Mesothelial cell of epicardium (in vitro differentiated cells): ENCODE results near the gene ABCA2. TPM values are rescaled to one million over a fixed set of nuclear protein-coding genes. Genes with fewer than 3 reads are reported as not detected.
A peak's percentile ranks its signal among the peaks of the same experiment; 100 is the strongest.

Experiments
- DNase-seq, 2 experiments: peaks; one replicate each; pipeline ENCODE4 v3.0.0; 2021; ENCODE audit warnings: low spot score in 2 of 2; ENCODE audit not compliant: unreplicated experiment in 2 of 2
- H3K27ac Mint-ChIP-seq: 2 replicates; pipeline ENCODE4 v1.8.0; 2021; ENCODE audit warnings: mixed read lengths
- H3K27me3 Mint-ChIP-seq: 2 replicates; pipeline ENCODE4 v1.8.0; 2021; ENCODE audit warnings: low read depth, mixed read lengths
- H3K36me3 Mint-ChIP-seq: 2 replicates; pipeline ENCODE4 v1.8.0; 2021; ENCODE audit warnings: mixed read lengths
- H3K4me1 Mint-ChIP-seq: 2 replicates; pipeline ENCODE4 v1.8.0; 2021; ENCODE audit warnings: mixed read lengths
- H3K4me3 Mint-ChIP-seq: 2 replicates; pipeline ENCODE4 v1.8.0; 2021; ENCODE audit warnings: mild to moderate bottlenecking, moderate library complexity, mixed read lengths
- H3K9me3 Mint-ChIP-seq: 2 replicates; pipeline ENCODE4 v1.8.0; 2021; ENCODE audit warnings: mixed read lengths
- total RNA-seq: library from RNA; stranded (reverse); gene quantifications from 3 replicates; pipeline ENCODE4 v1.2.1, GENCODE V29; 2021
- TF ChIP-seq, protein P1 (sequence below): fragments of 200-600 bp; sonication (generic); IDR thresholded peaks from one replicate; pipeline ENCODE4 v1.5.0; 2021; ENCODE audit warnings: antibody characterized with exemption; ENCODE audit not compliant: unreplicated experiment

ABCA2 gene
- total RNA-seq, 1 donor from 2014 or later, result 58.7 TPM

DNA sequence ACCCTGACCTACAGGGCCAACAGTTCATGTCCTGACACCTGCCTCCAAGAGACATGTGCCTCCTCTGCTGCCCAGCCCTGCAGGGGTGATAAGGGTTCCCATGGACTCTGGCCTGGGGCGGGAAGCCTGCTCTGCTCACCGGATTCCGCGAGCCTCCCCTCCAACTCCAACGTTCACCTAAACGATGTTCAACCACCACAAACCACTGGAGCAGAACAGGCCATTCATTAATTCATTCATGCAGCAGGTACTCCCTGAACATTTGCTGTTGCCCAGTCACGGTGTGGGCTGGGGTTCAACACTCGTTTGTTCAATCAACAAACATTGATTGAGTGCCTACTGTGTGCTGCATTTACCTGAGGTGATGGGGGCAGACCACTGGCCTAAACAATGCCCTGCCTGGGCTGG, 46.0 kb upstream of the ABCA2 start:
- peaks cover 48% of the 10 kb centered on the region for H3K27me3 Mint-ChIP-seq
- H3K4me3 Mint-ChIP-seq, result no peak overlapping the region
- H3K27ac Mint-ChIP-seq, result no peak overlapping the region
- no peaks in the 10 kb centered on the region for H3K9me3 Mint-ChIP-seq
- TF ChIP-seq, protein P1, sequence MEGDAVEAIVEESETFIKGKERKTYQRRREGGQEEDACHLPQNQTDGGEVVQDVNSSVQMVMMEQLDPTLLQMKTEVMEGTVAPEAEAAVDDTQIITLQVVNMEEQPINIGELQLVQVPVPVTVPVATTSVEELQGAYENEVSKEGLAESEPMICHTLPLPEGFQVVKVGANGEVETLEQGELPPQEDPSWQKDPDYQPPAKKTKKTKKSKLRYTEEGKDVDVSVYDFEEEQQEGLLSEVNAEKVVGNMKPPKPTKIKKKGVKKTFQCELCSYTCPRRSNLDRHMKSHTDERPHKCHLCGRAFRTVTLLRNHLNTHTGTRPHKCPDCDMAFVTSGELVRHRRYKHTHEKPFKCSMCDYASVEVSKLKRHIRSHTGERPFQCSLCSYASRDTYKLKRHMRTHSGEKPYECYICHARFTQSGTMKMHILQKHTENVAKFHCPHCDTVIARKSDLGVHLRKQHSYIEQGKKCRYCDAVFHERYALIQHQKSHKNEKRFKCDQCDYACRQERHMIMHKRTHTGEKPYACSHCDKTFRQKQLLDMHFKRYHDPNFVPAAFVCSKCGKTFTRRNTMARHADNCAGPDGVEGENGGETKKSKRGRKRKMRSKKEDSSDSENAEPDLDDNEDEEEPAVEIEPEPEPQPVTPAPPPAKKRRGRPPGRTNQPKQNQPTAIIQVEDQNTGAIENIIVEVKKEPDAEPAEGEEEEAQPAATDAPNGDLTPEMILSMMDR, result no peak
- H3K36me3 Mint-ChIP-seq, result no peaks in the 10 kb centered on the region
- peaks cover 14% of the 10 kb centered on the region for H3K4me1 Mint-ChIP-seq
- no peak for DNase-seq

DNA sequence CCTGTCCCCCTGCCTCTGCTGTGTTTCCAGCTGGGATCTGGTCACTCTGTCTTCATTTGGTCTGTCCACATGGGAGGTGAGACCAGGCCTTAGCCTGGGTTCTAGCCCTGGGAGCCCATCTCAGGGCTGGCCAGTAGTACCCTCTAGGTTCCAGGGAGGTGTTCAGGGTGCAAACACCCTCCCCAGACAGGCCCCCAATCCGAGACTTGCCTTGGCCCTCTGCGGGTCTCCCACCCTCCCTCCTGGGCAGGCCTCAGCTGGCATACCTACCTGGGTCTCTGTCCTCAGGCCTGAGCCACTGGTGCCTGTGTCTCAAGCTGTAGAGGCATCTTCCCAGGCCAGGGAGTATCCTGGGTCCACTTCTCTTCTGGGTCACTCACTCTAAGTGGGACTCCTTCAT, 43.2 kb upstream of the ABCA2 start:
- peak overlapping the region; percentile 63 for H3K4me3 Mint-ChIP-seq
- H3K27me3 Mint-ChIP-seq, result peaks cover 34% of the 10 kb centered on the region
- TF ChIP-seq, protein P1, result no peak
- no peak overlapping the region for H3K27ac Mint-ChIP-seq
- no peak for DNase-seq
- H3K4me1 Mint-ChIP-seq, result peaks cover 13% of the 10 kb centered on the region
- no peaks in the 10 kb centered on the region for H3K36me3 Mint-ChIP-seq
- no peaks in the 10 kb centered on the region for H3K9me3 Mint-ChIP-seq

DNA sequence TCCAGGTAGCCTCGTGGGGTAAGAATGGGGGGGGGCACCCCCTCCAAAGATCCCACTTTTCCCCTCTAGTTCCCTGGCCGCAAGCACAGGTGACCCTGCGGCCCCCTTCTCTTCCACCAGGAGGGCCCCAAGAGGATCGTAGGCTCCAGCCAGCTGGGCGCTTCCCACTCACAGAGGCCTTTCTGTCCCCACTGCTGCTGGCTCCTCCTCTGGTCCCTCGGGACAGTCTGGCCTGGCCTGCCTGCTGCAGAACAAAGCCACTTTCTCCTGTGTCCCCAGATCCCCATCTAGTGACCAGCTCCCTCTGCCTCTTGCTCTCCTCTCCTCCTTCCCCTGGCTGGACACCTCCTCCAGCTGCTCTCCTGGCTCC, 42.9 kb upstream of the ABCA2 start:
- Mint-ChIP-seq H3K4me1 (peaks cover 13% of the 10 kb centered on the region), H3K27me3 (peaks cover 30% of the 10 kb centered on the region), H3K9me3 (no peaks in the 10 kb centered on the region), H3K36me3 (no peaks in the 10 kb centered on the region), H3K4me3 (peak overlapping the region; percentile 63), H3K27ac (no peak overlapping the region)
- TF ChIP-seq, protein P1, result no peak
- DNase-seq, result no peak

DNA sequence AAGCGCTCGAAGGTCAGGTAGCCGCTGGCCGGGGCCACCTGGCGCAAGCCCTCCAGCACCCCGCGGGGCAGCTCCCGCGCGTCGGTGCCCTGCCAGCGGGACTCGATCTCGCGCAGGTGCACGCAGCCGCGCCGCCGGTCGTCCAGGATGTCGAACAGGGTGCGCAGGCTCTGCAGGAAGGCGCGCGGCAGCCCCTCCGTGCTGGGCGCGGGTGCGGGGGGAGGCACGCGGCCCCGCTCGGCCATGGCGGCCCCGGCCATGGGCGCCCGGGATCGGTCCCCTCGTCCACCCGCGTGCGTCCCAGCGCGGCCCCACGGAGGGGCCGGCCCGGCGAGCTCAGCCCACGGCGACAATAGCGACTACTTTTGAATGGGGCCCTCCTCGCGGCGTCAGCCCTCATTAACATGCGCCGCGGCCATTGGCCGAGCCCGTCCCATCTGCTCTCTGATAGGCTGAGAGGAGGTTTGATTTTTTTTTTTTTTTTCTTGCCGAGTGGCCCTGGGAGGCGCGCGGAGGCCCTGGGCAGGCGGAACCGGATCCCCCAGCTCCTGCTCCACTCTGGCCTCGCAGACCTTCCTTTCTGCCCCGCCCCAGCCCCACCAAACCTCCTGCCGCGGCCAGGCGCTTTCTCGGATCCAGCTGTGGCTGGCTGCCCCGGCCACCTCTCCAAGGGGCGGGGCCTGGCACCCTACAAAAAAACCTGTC, 42.3 kb upstream of the ABCA2 start, which contains the start of gene SAPCD2:
Gene SAPCD2 (minus strand): TSS at position 357 of the 705 bp plus-strand sequence. CDS start 97 bp downstream, at position 260.
- H3K27ac Mint-ChIP-seq, result no peak within 1 kb of the TSS

DNA sequence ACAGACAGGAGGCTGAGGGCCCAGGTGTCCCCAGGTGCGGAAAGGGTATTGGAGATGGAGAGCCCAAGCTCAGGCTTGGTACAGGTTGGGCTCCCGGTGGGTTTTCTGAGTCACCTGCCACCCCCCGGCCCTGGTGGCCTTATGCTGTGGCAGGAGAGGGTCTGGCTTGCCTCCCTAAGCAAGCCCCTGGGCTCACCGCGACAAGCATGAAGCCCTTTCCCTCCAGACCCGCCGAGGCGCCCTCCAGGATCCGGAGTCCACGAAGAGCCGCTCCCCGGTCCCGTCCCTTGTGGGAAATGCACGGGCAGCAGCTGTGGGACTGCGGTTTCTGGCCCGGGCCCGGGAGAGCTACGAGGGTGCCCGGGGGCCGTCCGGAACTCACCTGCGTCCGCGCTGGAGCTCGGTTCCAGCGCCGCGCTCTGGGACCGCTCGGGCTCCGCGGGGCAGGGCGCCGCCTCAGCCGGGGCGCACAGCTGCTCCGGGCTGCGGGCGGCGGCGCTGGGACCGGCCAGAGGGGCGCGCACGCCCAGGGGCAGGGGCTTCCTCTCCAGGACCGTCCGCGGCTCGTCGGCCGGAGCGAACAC, 41.6 kb upstream of the ABCA2 start:
- Mint-ChIP-seq H3K27me3 (peaks cover 19% of the 10 kb centered on the region), H3K4me3 (peak overlapping the region; percentile 44), H3K4me1 (peaks cover 13% of the 10 kb centered on the region), H3K9me3 (no peaks in the 10 kb centered on the region), H3K27ac (no peak overlapping the region), H3K36me3 (no peaks in the 10 kb centered on the region)
- DNase-seq, result no peak
- TF ChIP-seq, protein P1, result no peak

More for the DNA sequence above, 42.3 kb upstream of the ABCA2 start, which contains the start of gene SAPCD2:
- no peaks in the 10 kb centered on the region for H3K36me3 Mint-ChIP-seq
- TF ChIP-seq, protein P1, result no peak
- peaks cover 13% of the 10 kb centered on the region for H3K4me1 Mint-ChIP-seq
- peaks cover 27% of the 10 kb centered on the region for H3K27me3 Mint-ChIP-seq
- peak within 1 kb of the TSS; percentile 63 for H3K4me3 Mint-ChIP-seq
- DNase-seq, result peak; percentile 71 to 77
- no peaks in the 10 kb centered on the region for H3K9me3 Mint-ChIP-seq
